Measurements from ENCODE around the gene ZNF423. TPM values are rescaled to one million over a fixed set of nuclear protein-coding genes. Genes with fewer than 3 reads are reported as not detected.

ZNF423 gene
- total RNA-seq, 1 donor from 2014 or later, result 4.7 TPM

GRCh38 chr16:49468611-49469310, 387.2 kb downstream of the ZNF423 start:
- no peak for DNase-seq

GRCh38 chr16:49467540-49468372, 388.2 kb downstream of the ZNF423 start:
- DNase-seq, result no peak

- DNase-seq, result no peak
Measured at GRCh38 chr16:49466881-49467280, 389.0 kb downstream of the ZNF423 start.

GRCh38 chr16:49466529-49466831, 389.4 kb downstream of the ZNF423 start:
- no peak for DNase-seq

- no peak for DNase-seq
Measured at GRCh38 chr16:49465661-49466528, 390.0 kb downstream of the ZNF423 start.

- DNase-seq, result no peak
Measured at GRCh38 chr16:49464877-49465504, 390.9 kb downstream of the ZNF423 start.

GRCh38 chr16:49464093-49464492, 391.8 kb downstream of the ZNF423 start:
- no peak for DNase-seq

- no peak for DNase-seq
Measured at GRCh38 chr16:49463529-49463928, 392.4 kb downstream of the ZNF423 start.

GRCh38 chr16:49462989-49463371, 392.9 kb downstream of the ZNF423 start:
- no peak for DNase-seq

GRCh38 chr16:49462362-49462988, 393.4 kb downstream of the ZNF423 start:
- no peak for DNase-seq

GRCh38 chr16:49461517-49461951, 394.4 kb downstream of the ZNF423 start:
- no peak for DNase-seq

GRCh38 chr16:49460786-49461470, 395.0 kb downstream of the ZNF423 start:
- no peak for DNase-seq

- DNase-seq, result no peak
Measured at GRCh38 chr16:49459953-49460735, 395.8 kb downstream of the ZNF423 start.

GRCh38 chr16:49458656-49459445, 397.1 kb downstream of the ZNF423 start:
- DNase-seq, result no peak

- no peak for DNase-seq
Measured at GRCh38 chr16:49458243-49458642, 397.7 kb downstream of the ZNF423 start.

- no peak for DNase-seq
Measured at GRCh38 chr16:49457196-49457595, 398.7 kb downstream of the ZNF423 start.

- no peak for DNase-seq
Measured at GRCh38 chr16:49456763-49457162, 399.1 kb downstream of the ZNF423 start.

- no peak for DNase-seq
Measured at GRCh38 chr16:49455991-49456745, 399.7 kb downstream of the ZNF423 start.

Measured in occipital lobe (tissue), 2 donors.